NT2/D1 (cell line): ENCODE measurements around the gene GNG5.

Experiments
- SUZ12 ChIP-seq: IDR thresholded peaks from 2 replicates; pipeline ENCODE4 v1.6.1; 2011; ENCODE audit not compliant: insufficient read length, insufficient read depth; ENCODE audit errors: extremely low read depth
- YY1 ChIP-seq: IDR thresholded peaks from 2 replicates; pipeline ENCODE4 v1.6.1; 2011; ENCODE audit not compliant: insufficient read length, insufficient read depth
- ZNF274 ChIP-seq: IDR thresholded peaks from 2 replicates; pipeline ENCODE4 v1.6.1; 2011; ENCODE audit warnings: mild to moderate bottlenecking, low read depth, low read length

- TF ChIP-seq ZNF274 (no peak), YY1 (no peak), SUZ12 (no peak)
Measured at GRCh38 chr1:84524590-84524989, 18.2 kb upstream of the GNG5 start.
